Progenitor cell of endocrine pancreas (in vitro differentiated cells): ENCODE results near the gene CCDC102A. TPM values are rescaled to one million over a fixed set of nuclear protein-coding genes. Genes with fewer than 3 reads are reported as not detected.
A peak's percentile ranks its signal among the peaks of the same experiment; 100 is the strongest.

Source experiments
- DNase-seq: peaks from one replicate; pipeline ENCODE4 v3.0.0; 2021; ENCODE audit warnings: low spot score; ENCODE audit not compliant: unreplicated experiment
- H3K27ac Mint-ChIP-seq: 2 replicates; pipeline ENCODE4 v1.8.0; 2021; ENCODE audit warnings: mild to moderate bottlenecking, moderate library complexity, mixed read lengths
- H3K27me3 Mint-ChIP-seq: 2 replicates; pipeline ENCODE4 v1.8.0; 2021; ENCODE audit warnings: mixed read lengths
- H3K36me3 Mint-ChIP-seq: 2 replicates; pipeline ENCODE4 v1.8.0; 2022; ENCODE audit warnings: mixed read lengths; ENCODE audit not compliant: insufficient read depth
- H3K4me1 Mint-ChIP-seq: 2 replicates; pipeline ENCODE4 v1.8.0; 2021; ENCODE audit warnings: low read depth, mixed read lengths
- H3K4me3 Mint-ChIP-seq: 2 replicates; pipeline ENCODE4 v1.8.0; 2021; ENCODE audit warnings: low read depth, mild to moderate bottlenecking, moderate library complexity, mixed read lengths
- H3K9me3 Mint-ChIP-seq: 2 replicates; pipeline ENCODE4 v1.8.0; 2021; ENCODE audit warnings: low read depth, mixed read lengths
- total RNA-seq: library from RNA; stranded (reverse); gene quantifications from 2 replicates; pipeline ENCODE4 v1.2.1, GENCODE V29; 2021
- TF ChIP-seq, protein P1 (sequence below): fragments of 200-600 bp; sonication (generic); IDR thresholded peaks from one replicate; pipeline ENCODE4 v1.5.0; 2021; ENCODE audit warnings: antibody characterized with exemption, mild to moderate bottlenecking; ENCODE audit not compliant: unreplicated experiment

The CCDC102A gene
- total RNA-seq, 1 donor from 2014 or later = 15.6 TPM

DNA sequence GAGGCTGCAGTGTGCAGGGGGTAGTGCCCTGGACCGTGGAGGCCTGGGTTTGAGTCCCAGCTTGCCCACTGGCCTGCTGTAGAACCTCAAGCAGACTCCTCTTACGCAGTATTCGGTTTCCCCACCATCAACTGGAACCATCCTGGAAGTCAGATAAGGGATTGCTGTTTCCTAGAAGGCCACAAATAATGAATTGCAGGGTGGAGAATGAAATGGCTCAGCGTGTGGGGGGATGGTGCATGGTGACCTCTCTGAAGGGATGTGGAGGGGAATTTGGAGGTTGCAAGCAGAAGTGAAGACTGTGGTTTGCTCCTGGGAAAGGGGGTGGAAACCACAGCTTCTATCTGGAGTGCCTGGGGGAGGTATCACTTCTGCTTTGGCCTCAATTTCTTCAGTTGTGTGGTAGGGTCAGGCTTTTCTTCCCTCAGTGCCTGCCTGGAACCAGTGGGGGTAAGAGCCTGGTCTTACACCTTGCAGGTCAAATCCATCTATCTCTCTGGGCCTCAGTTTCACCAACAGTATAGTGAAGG, 7.8 kb upstream of the CCDC102A start:
- H3K9me3 Mint-ChIP-seq = no peaks in the 10 kb centered on the region
- no peaks in the 10 kb centered on the region for H3K36me3 Mint-ChIP-seq
- no peak for DNase-seq
- H3K4me3 Mint-ChIP-seq = no peak overlapping the region
- H3K27me3 Mint-ChIP-seq = peaks cover 6% of the 10 kb centered on the region
- H3K4me1 Mint-ChIP-seq = no peaks in the 10 kb centered on the region
- no peak overlapping the region for H3K27ac Mint-ChIP-seq
- TF ChIP-seq, protein P1, sequence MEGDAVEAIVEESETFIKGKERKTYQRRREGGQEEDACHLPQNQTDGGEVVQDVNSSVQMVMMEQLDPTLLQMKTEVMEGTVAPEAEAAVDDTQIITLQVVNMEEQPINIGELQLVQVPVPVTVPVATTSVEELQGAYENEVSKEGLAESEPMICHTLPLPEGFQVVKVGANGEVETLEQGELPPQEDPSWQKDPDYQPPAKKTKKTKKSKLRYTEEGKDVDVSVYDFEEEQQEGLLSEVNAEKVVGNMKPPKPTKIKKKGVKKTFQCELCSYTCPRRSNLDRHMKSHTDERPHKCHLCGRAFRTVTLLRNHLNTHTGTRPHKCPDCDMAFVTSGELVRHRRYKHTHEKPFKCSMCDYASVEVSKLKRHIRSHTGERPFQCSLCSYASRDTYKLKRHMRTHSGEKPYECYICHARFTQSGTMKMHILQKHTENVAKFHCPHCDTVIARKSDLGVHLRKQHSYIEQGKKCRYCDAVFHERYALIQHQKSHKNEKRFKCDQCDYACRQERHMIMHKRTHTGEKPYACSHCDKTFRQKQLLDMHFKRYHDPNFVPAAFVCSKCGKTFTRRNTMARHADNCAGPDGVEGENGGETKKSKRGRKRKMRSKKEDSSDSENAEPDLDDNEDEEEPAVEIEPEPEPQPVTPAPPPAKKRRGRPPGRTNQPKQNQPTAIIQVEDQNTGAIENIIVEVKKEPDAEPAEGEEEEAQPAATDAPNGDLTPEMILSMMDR = no peak

DNA sequence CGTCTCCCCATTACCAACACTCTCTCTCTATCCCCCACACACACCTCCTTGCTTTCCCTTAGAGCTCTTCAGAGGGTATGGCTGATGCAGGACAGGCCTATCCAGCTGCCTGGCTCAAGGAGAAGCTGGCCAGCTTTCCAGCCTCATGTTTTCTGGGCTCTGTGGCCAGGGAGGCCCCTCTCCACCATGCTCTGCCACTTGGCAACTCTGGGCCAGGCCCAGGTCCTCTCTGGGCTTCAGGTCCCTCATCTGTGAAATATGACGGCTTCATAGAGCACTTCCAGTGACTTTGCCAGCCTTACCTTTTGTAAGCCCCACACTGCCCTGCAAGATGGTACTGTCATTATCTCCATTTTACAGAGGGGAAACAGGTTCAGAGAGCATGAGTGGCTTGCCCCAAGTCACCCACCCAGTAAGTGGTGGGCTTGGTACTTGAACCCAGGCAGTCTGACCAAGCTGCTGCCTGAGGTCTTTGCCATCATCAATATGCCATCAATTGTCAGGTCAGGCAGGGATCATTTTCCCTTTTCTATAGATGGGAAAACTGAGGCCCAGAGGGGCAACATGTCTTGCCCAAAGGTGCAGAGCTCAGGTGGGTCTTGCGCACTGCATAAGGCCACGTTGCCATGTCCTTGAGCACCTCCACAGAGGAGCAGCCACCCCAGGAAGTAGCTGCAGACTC, 5.5 kb upstream of the CCDC102A start:
- peaks cover 3% of the 10 kb centered on the region for H3K4me1 Mint-ChIP-seq
- H3K27me3 Mint-ChIP-seq = peaks cover 9% of the 10 kb centered on the region
- H3K36me3 Mint-ChIP-seq = no peaks in the 10 kb centered on the region
- no peak overlapping the region for H3K4me3 Mint-ChIP-seq
- peak overlapping the region; percentile 49 for H3K27ac Mint-ChIP-seq
- TF ChIP-seq, protein P1 = no peak
- DNase-seq = no peak
- no peaks in the 10 kb centered on the region for H3K9me3 Mint-ChIP-seq

DNA sequence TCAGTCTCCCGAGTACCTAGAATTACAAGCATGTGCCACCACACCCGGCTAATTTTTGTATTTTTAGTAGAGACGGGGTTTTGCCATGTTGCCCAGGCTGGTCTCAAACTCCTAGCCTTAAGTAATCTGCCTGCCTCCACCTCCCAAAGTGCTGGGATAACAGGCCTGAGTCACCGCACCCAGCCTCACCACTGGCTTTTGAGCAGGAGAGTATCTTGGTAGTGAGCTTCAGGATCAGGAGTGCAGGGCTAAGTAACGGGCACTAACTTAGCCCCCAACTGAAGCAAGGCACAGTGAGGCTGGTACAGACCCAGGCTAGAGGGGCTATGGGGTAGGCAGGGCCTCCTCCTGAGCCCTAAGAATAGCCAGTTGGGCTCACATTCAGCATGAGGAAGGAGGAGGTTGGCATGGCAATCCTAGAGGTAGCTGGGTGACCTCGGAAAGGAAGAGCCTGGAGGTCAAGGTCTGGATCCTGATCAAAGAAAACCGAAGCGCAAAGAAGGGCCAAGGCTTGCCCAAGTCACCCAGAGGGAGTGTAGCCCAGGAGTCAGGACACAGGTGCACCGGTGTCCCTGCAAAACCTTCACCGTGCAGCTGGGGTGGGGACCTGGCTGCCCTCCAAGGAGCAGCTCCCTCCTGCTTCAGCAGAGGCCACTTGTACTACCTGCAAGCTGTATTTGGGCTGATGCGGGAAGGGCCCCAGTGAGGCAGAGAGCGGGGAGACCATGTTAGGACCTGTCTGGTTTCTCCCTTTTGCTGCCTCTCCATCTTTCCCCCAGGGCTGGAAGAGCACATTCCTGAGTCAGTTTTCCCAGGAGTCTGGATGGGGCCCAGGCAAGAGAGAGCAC, 4.8 kb upstream of the CCDC102A start:
- H3K27ac Mint-ChIP-seq = no peak overlapping the region
- no peak for DNase-seq
- peaks cover 9% of the 10 kb centered on the region for H3K27me3 Mint-ChIP-seq
- H3K4me3 Mint-ChIP-seq = no peak overlapping the region
- H3K4me1 Mint-ChIP-seq = peaks cover 3% of the 10 kb centered on the region
- no peaks in the 10 kb centered on the region for H3K9me3 Mint-ChIP-seq
- TF ChIP-seq, protein P1 = no peak
- no peaks in the 10 kb centered on the region for H3K36me3 Mint-ChIP-seq

DNA sequence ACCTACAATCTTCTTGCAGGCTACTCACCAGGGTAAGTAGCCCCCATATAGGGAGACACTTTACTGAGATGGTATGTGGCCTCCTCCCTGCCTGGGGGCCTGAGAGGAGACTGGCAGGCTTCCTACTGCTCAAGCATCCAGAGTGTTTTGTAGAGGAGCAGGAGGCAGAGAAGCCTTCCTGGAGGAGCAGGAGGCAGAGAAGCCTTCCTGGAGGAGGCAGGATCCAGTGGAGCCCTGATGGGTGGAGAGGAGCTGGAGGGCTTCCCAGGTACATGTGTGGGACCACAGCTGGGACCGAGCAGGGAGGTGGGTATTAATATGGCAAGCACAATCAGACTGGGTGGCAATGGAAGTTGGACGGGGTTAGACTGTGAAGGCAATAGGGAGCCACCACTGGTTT, 4.0 kb upstream of the CCDC102A start:
- Mint-ChIP-seq H3K9me3 (no peaks in the 10 kb centered on the region), H3K27ac (no peak overlapping the region), H3K36me3 (no peaks in the 10 kb centered on the region), H3K4me1 (peaks cover 3% of the 10 kb centered on the region), H3K27me3 (peaks cover 9% of the 10 kb centered on the region), H3K4me3 (no peak overlapping the region)
- no peak for DNase-seq
- TF ChIP-seq, protein P1 = no peak

DNA sequence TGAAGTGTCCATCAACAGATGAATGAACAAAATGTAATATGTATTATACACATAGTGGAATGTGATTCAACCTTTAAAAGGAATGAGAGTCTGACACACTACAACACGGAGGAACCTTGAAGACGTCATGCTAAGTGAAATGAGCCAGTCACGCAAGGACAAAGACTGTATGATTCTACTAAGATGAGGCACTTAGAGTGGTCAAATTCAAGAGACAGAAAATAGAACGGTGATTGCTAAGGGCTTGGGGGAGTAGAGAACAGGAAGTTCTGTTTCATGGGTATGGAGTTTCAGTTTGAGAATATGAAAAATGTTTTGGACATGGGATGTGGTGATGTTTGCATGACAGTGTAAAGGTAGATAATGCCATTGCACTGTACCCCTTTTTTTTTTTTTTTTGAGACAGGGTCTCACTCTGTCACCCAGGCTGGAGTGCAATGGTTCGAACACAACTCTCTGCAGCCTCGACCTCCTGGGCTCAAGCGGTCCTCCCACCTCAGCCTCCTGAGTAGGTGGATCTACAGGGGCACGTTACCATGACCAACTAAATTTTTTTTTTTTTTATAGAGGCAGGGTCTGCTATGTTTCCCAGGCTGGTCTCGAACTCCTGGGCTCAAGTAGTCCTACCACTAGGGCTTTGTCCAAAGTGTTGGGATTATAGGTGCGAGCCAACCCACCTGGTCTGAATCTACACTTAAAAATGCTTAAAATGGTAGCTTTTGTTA, 2.9 kb upstream of the CCDC102A start:
- no peak for DNase-seq
- Mint-ChIP-seq H3K4me1 (peaks cover 3% of the 10 kb centered on the region), H3K36me3 (no peaks in the 10 kb centered on the region)

More for the DNA sequence above, 2.9 kb upstream of the CCDC102A start:
- H3K9me3 Mint-ChIP-seq = no peaks in the 10 kb centered on the region
- H3K4me3 Mint-ChIP-seq = no peak overlapping the region
- no peak overlapping the region for H3K27ac Mint-ChIP-seq
- peaks cover 8% of the 10 kb centered on the region for H3K27me3 Mint-ChIP-seq
- TF ChIP-seq, protein P1 = no peak
